Dedifferentiated amniotic fluid mesenchymal stem cell (primary cell): Measurements from ENCODE around the gene FAM72B.
"Not testable (repeated sequence)": the region's sequence is repeated elsewhere in the genome, so short reads cannot be mapped to it uniquely, and the experiment has no call there.

Source experiments
- DNase-seq: peaks from one replicate; pipeline ENCODE4 v3.0.0-alpha.2; 2016; ENCODE audit errors: extremely low spot score

The FAM72B gene

GRCh38 chr1:121200232-121200631 is 16.1 kb upstream of the FAM72B start:
- DNase-seq: not testable (repeated sequence)

- DNase-seq: not testable (repeated sequence)
Observed at GRCh38 chr1:121199763-121200162, 15.6 kb upstream of the FAM72B start.

DNA sequence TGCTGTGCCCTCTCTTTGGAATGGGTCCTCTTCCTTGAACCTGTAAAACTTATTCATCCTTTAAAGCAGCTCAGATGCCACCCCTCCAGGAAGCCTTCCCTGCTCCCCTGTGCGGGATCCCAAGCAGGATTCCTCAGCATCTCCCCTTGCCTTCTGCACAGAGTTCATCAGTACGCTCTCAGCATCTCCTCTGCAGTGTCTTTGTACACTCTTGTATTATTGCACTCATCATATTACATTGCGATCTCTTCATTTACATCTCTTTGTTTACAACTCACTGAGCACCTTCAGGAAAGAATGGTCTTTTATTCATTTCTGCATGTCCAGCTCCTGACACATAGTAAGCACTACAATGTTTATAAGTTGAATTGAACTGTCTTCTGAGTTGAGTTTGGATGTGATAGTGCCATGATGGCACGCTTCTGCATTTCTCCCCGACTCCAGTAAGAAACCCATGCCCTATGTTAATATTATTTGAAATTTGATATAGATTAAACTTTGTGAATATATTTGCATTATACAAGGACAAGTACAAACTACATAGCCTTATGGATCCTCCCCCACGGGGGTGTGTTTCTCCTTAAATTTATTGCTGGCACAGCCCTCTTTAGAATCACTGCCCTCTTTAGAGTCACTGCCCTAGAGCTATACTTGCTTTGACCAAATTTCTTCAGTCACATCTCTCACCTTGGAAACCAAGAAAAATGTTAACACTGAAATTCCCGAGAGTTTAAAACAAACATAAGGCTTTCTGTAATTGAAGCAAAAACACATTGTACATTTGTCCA is 13.1 kb upstream of the FAM72B start:
- DNase-seq: not testable (repeated sequence)

GRCh38 chr1:121192512-121192911 is 8.4 kb upstream of the FAM72B start:
- not testable (repeated sequence) for DNase-seq

DNA sequence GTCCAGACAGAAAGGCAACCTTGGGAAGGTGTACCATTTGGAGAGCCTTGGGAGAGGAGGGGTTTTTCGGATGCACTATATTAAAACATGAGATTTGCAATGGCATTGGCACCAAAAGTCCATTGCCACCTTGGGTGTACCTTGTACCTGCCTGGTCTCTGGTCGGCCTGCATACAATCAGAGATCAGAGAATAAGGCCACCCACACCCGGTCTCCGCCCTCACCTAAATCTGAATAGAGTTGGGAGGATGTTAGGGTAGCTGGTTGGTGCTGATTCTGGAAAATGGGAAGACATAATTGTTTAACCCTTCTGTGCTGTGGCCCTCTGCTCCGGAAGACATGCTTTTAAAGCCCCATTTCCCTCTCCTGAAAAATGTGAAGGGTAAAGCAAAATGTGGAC is 3.8 kb upstream of the FAM72B start:
- DNase-seq: not testable (repeated sequence)

GRCh38 chr1:121186191-121186590 is 2.1 kb upstream of the FAM72B start:
- DNase-seq: not testable (repeated sequence)

- not testable (repeated sequence) for DNase-seq
Observed at GRCh38 chr1:121185140-121185708, 1.1 kb upstream of the FAM72B start.

- DNase-seq: not testable (repeated sequence)
Observed at GRCh38 chr1:121183867-121184266, 273 bp downstream of the FAM72B start.

DNA sequence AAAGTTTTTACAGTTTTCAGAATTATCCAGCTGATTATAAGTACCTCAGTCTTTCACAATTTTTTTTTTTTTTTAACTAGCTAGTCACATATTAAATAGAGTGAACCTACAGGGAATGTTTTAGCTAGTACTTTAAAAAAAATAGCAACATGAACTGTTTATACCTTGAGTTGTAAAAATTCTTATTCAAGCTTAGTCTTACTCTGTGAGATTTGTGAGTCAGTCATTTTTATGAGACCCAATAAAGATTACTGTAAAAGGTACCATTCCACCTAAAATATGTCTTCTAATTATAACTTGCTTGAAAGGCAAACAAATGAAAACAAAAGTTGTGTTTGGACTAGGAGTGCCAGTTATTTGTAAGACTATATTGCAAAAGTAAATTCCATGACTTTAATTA is 5.9 kb downstream of the FAM72B start:
- not testable (repeated sequence) for DNase-seq

DNA sequence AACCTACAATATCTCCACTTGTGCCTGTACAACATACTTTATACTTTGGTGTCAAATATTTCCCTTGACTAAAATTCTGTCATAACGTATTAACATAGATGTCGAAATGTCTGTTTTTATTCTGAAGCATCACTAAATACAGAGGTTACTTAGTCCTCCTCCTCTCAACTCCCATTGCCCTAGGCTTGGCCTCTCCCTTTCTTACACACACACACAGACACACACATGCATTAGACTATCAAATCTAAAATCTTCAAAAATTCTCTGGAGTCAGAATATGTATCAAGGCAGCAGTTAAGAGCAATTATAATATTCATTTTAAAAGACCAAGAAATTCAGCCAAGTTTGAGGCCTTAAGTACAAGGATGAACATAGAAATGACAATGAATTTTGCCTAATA is 7.5 kb downstream of the FAM72B start:
- DNase-seq: not testable (repeated sequence)

DNA sequence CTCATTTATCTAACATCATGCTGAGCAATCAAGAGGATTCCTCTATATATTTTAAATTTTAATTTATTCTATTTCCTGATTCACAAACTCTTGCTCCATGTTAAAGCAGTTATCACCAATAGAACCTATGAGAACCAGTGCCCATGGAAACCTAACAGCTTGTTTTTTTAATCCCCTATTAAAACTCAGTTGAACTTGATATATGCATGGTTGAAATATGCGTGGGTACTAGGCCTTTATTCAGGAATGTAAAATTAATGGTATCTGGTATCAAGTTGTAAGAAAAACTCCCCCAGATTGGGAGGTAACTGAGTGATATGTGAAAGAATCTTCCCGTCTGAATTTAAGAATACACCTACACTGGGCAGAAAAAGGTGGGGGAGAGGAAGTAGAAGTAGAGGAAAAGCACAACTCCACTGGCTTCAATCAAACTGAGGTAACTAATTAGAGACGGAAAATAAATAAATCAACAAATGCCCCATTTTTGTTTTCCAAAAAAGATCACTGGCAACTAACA is 15.9 kb downstream of the FAM72B start:
- DNase-seq: not testable (repeated sequence)

GRCh38 chr1:121167225-121167738 is 16.9 kb downstream of the FAM72B start:
- not testable (repeated sequence) for DNase-seq

- DNase-seq: not testable (repeated sequence)
Observed at GRCh38 chr1:121165296-121165695, 18.8 kb downstream of the FAM72B start.

- peak; percentile 16 for DNase-seq
Observed at GRCh38 chr1:121163850-121164757, 20.0 kb downstream of the FAM72B start.

- not testable (repeated sequence) for DNase-seq
Observed at GRCh38 chr1:121161199-121161901, 22.8 kb downstream of the FAM72B start.

DNA sequence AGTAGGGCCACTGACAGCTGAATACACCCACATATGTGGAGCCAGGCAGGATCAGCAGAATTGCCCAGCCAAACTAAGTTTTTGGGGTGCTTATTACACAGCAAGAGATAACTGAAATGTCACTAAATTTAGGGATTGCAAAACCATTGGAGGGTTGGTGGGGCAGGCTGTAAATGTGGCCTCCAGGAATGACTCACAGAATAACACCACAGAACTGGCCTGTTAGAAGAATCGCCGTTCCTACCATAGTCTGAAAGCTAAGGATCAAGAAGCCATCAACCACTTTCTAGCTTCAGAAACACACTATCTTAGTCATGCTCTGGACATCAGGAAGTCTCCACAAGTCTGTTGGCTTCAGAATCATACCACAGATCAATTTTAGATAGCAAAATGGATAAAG is 24.0 kb downstream of the FAM72B start:
- not testable (repeated sequence) for DNase-seq

DNA sequence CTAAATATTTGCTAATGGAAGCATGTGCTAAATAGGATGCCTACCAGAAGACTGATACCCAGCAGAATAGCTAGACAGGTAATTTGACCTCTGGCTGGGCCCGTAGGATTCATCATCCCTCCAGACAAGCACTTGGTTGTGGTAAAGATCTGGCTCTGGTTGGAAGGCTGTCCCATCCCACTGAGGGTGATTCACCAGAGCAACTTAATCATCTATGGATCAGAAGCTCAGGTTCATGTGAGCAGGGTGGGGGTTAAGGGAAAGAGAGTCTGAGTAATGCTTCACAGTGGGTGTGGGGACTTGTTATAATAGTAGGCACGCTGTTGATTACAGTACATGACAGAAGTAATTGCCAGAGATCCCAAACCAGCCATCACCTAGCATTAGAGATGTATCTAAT is 26.5 kb downstream of the FAM72B start:
- DNase-seq: not testable (repeated sequence)

GRCh38 chr1:121156958-121157603 is 27.1 kb downstream of the FAM72B start:
- not testable (repeated sequence) for DNase-seq

GRCh38 chr1:121155671-121156358 is 28.3 kb downstream of the FAM72B start:
- peak; percentile 24 for DNase-seq

DNA sequence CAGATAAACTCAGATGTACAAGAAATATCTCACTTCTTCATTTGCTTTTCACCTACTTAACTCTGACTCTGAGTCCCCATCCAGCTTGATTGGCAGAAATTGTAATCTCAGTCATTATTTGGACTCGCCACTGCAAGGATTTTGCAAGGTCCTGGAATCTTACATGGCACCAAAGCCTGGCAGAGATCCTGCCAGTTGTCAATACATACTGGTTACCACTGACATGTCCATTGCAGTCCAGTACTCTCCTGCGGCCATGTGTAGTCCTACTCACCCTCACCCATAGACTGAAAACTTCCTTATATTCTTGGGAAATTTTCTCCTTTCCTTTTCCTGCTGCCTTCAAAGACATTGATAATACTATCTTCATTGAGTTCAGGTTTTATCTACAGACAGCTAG is 29.3 kb downstream of the FAM72B start:
- DNase-seq: not testable (repeated sequence)
